H1 (cell line): ENCODE data around the gene AVPR2. TPM values are rescaled to one million over a fixed set of nuclear protein-coding genes. Genes with fewer than 3 reads are reported as not detected.

Experiments
- CTCF ChIA-PET: fragments of 300-600 bp; sonication (Branson Sonifier 250); formaldehyde crosslinking; loops from one replicate; lab custom pipeline; 2021; ENCODE audit not compliant: partially characterized antibody; lab: Charles Lee
- POLR2A ChIA-PET: fragments of 300-600 bp; sonication (Branson Sonifier 250); formaldehyde crosslinking; loops from one replicate; lab custom pipeline; 2021; ENCODE audit warnings: inconsistent platforms; ENCODE audit not compliant: partially characterized antibody; lab: Charles Lee
- DNase-seq, 2 experiments: peaks; one replicate each; pipeline versions ENCODE4 v3.0.0 to v3.0.0-alpha.2; 2010 to 2022; ENCODE audit warnings: low spot score in 2 of 2, low read depth in 1 of 2, mixed read lengths in 1 of 2
- FAIRE-seq: peaks from 2 replicates; lab custom pipeline; 2011; peaks lifted over from hg19 to GRCh38; lab: Jason Lieb, UNC
- H2AFZ ChIP-seq: 2 replicates; pipeline ENCODE4 v1.8.1; 2012; ENCODE audit warnings: low read length, inconsistent platforms
- H2AK5ac ChIP-seq: 2 replicates; pipeline ENCODE4 v1.6.1; 2013; ENCODE audit warnings: low read depth, low read length
- H2BK120ac ChIP-seq: replicated peaks from 2 replicates; pipeline ENCODE3; 2013; ENCODE audit warnings: low read depth, low read length, inconsistent platforms
- H2BK12ac ChIP-seq: 2 replicates; pipeline ENCODE4 v1.6.1; 2013; ENCODE audit warnings: low read depth, low read length
- H2BK15ac ChIP-seq: 2 replicates; pipeline ENCODE4 v1.6.1; 2013; ENCODE audit warnings: low read length
- H2BK20ac ChIP-seq: 2 replicates; pipeline ENCODE4 v1.6.1; 2013; ENCODE audit warnings: low read length
- H2BK5ac ChIP-seq: 2 replicates; pipeline ENCODE4 v1.6.1; 2013; ENCODE audit warnings: low read depth, low read length
- H3K14ac ChIP-seq: 2 replicates; pipeline ENCODE4 v1.6.1; 2013; ENCODE audit warnings: inconsistent platforms; ENCODE audit not compliant: insufficient read length
- H3K18ac ChIP-seq: 2 replicates; pipeline ENCODE4 v1.6.1; 2013; ENCODE audit warnings: low read length; ENCODE audit errors: extremely low read depth
- H3K23ac ChIP-seq: 2 replicates; pipeline ENCODE4 v1.6.1; 2013; ENCODE audit warnings: inconsistent platforms; ENCODE audit not compliant: insufficient read length
- H3K23me2 ChIP-seq: 2 replicates; pipeline ENCODE4 v1.6.1; 2013; ENCODE audit warnings: low read depth, low read length
- H3K27ac ChIP-seq: 2 replicates; pipeline ENCODE4 v1.6.1; 2011; ENCODE audit warnings: low read depth, low read length, inconsistent platforms
- H3K27me3 ChIP-seq, 4 experiments: replicated peaks in 1 of 4; 1 replicate in 1 of 4; 2 replicates in 3 of 4; pipeline versions ENCODE4 v1.6.1 to v1.8.1; 2011 to 2013; ENCODE audit warnings: low read length in 3 of 4, mild to moderate bottlenecking in 3 of 4, inconsistent platforms in 2 of 4, mixed read lengths in 2 of 4, moderate library complexity in 1 of 4; ENCODE audit not compliant: control insufficient read depth in 3 of 4, insufficient read depth in 3 of 4; ENCODE audit errors: extremely low read depth in 1 of 4
- H3K36me3 ChIP-seq, 4 experiments: 2 replicates each; pipeline versions ENCODE4 v1.6.1 to v1.8.1; 2011 to 2013; ENCODE audit warnings: mild to moderate bottlenecking in 4 of 4, low read length in 3 of 4, moderate library complexity in 2 of 4, control low read depth in 1 of 4, inconsistent platforms in 1 of 4; ENCODE audit not compliant: insufficient read depth in 4 of 4, control insufficient read depth in 2 of 4
- H3K4ac ChIP-seq: replicated peaks from 2 replicates; pipeline ENCODE3; 2013; ENCODE audit warnings: low read length, low read depth, mixed read lengths, inconsistent platforms; ENCODE audit not compliant: insufficient read length
- H3K4me1 ChIP-seq, 4 experiments: replicated peaks in 1 of 4; 1 replicate in 1 of 4; 2 replicates in 3 of 4; pipeline versions ENCODE4 v1.6.1 to v1.8.1; 2011 to 2013; ENCODE audit warnings: low read length in 3 of 4, inconsistent platforms in 2 of 4, mixed read lengths in 1 of 4; ENCODE audit not compliant: insufficient read depth in 4 of 4, control insufficient read depth in 3 of 4
- H3K4me2 ChIP-seq, 2 experiments: 2 replicates each; pipeline versions ENCODE4 v1.6.1 to v1.8.1; 2011 to 2013; ENCODE audit warnings: low read depth in 2 of 2, low read length in 2 of 2, control low read depth in 1 of 2, inconsistent platforms in 1 of 2, mild to moderate bottlenecking in 1 of 2; ENCODE audit not compliant: insufficient read depth in 1 of 2
- H3K4me3 ChIP-seq, 4 experiments: fragments of 200-600, 300-600 bp in 1 of 4; sonication (generic), shearing (Covaris generic), sonication (Bioruptor Twin) in 1 of 4; 2 replicates each; pipeline versions ENCODE4 v1.5.1 to v1.8.1; 2011 to 2016; ENCODE audit warnings: low read length in 4 of 4, low read depth in 3 of 4, control low read depth in 2 of 4, inconsistent platforms in 2 of 4, mild to moderate bottlenecking in 2 of 4, mixed read lengths in 1 of 4, moderate library complexity in 1 of 4; ENCODE audit not compliant: insufficient read depth in 2 of 4; ENCODE audit errors: extremely low read depth in 1 of 4
- H3K56ac ChIP-seq: replicated peaks from 2 replicates; pipeline ENCODE3; 2013; ENCODE audit warnings: low read depth, mild to moderate bottlenecking, mixed read lengths, low read length, inconsistent platforms; ENCODE audit not compliant: insufficient read length
- H3K79me1 ChIP-seq: 2 replicates; pipeline ENCODE4 v1.6.1; 2013; ENCODE audit warnings: low read depth, low read length, control low read depth
- H3K79me2 ChIP-seq, 2 experiments: 2 replicates each; pipeline versions ENCODE4 v1.6.1 to v1.8.1; 2012 to 2013; ENCODE audit warnings: low read length in 2 of 2, mild to moderate bottlenecking in 2 of 2, inconsistent platforms in 1 of 2; ENCODE audit not compliant: insufficient read depth in 2 of 2, control insufficient read depth in 1 of 2
- H3K9ac ChIP-seq, 4 experiments: replicated peaks in 1 of 4; 1 replicate in 1 of 4; 2 replicates in 3 of 4; pipeline versions ENCODE4 v1.6.1 to v1.8.1; 2011 to 2013; ENCODE audit warnings: low read depth in 3 of 4, low read length in 3 of 4, control low read depth in 2 of 4, mild to moderate bottlenecking in 2 of 4, moderate library complexity in 2 of 4, inconsistent platforms in 1 of 4; ENCODE audit errors: extremely low read depth in 1 of 4
- H3K9me3 ChIP-seq, 2 experiments: 2 replicates each; pipeline versions ENCODE4 v1.6.1 to v1.8.1; 2012 to 2013; ENCODE audit warnings: mild to moderate bottlenecking in 2 of 2, moderate library complexity in 2 of 2, control low read depth in 1 of 2, inconsistent platforms in 1 of 2, low read depth in 1 of 2, low read length in 1 of 2, mixed read lengths in 1 of 2; ENCODE audit not compliant: insufficient read depth in 2 of 2
- H4K20me1 ChIP-seq, 2 experiments: replicated peaks in 1 of 2; 2 replicates each; pipeline versions ENCODE3 to v1.8.1; 2011 to 2013; ENCODE audit warnings: inconsistent platforms in 2 of 2, low read length in 2 of 2, mild to moderate bottlenecking in 1 of 2; ENCODE audit not compliant: insufficient read depth in 2 of 2, control insufficient read depth in 1 of 2
- H4K5ac ChIP-seq: 2 replicates; pipeline ENCODE4 v1.6.1; 2013; ENCODE audit warnings: low read length, low read depth, mixed read lengths, inconsistent platforms; ENCODE audit not compliant: insufficient read length
- H4K8ac ChIP-seq: 2 replicates; pipeline ENCODE4 v1.8.0; 2013; ENCODE audit warnings: mild to moderate bottlenecking, moderate library complexity, low read length, inconsistent platforms; ENCODE audit not compliant: insufficient read depth; ENCODE audit errors: extremely low read depth
- H4K91ac ChIP-seq: replicated peaks from 2 replicates; pipeline ENCODE3; 2013; ENCODE audit warnings: low read length, mixed read lengths, inconsistent platforms; ENCODE audit not compliant: insufficient read length
- CBX8 ChIP-seq: fragments of 300-800, 300-1000 bp; sonication (generic); IDR thresholded peaks from 2 replicates; pipeline ENCODE4 v1.7.1; 2016; ENCODE audit warnings: low read depth, low read length, borderline replicate concordance
- GABPA ChIP-seq: IDR thresholded peaks from 2 replicates; pipeline ENCODE4 v1.6.1; 2011; ENCODE audit warnings: mild to moderate bottlenecking, low read length, moderate library complexity, borderline replicate concordance; ENCODE audit not compliant: insufficient read depth
- WGBS, 2 experiments: shearing (Covaris generic) in 1 of 2; methylation state at CpG; one replicate each; pipeline versions ENCODE4 v1.1.6 to v1.1.7; 2013 to 2015; ENCODE audit warnings: low lambda C conversion rate in 2 of 2, mixed read lengths in 2 of 2, inconsistent platforms in 1 of 2, low coverage in 1 of 2, missing lambda C conversion rate in 1 of 2; ENCODE audit not compliant: insufficient replicate concordance in 2 of 2, insufficient coverage in 1 of 2, insufficient read length in 1 of 2; ENCODE audit errors: extremely low coverage in 1 of 2, missing lambda C conversion rate in 1 of 2; 5-methylcytosine and 5-hydroxymethylcytosine counted together
- polyA plus RNA-seq, 7 experiments: library from polyadenylated mRNA; depleted of rRNA in 3 of 7; stranded (reverse) in 5 of 7; unstranded in 2 of 7; fragments of >200 nt in 5 of 7; fragments of 200-250 nt in 2 of 7; gene quantifications; 1 replicate in 5 of 7; 2 replicates in 1 of 7; 4 replicates in 1 of 7; pipeline versions ENCODE4 v1.2.1 to v1.2.3, GENCODE V29; 2011 to 2013; ENCODE audit warnings: missing spikeins in 2 of 7, mixed read lengths in 2 of 7
- total RNA-seq: library from RNA; stranded (reverse); fragmentation: NEBNext Ultra II Directional; extraction: Animal tissue kit (Norgen Biotek cat#: 25700); gene quantifications from 2 replicates; pipeline ENCODE4 v1.2.1, GENCODE V29; 2021

The AVPR2 gene
- total and polyA plus RNA-seq, 2 of the 8 experiments (the other 6 are each of a cell fraction or from before 2014, with no cell fraction given): 0.09 TPM; not detected in 1

GRCh38 chrX:153865685-153866084, 38.8 kb upstream of the AVPR2 start:
- H3K4me3 ChIP-seq: no peak overlapping the region

More at GRCh38 chrX:153865685-153866084, 38.8 kb upstream of the AVPR2 start:
- Histone ChIP-seq H3K27ac (no peak overlapping the region), H4K5ac (no peak overlapping the region), H4K91ac (no peak overlapping the region), H4K8ac (no peak overlapping the region), H3K9me3 (no peaks in the 10 kb centered on the region), H2AFZ (no peak overlapping the region), H3K23ac (no peak overlapping the region), H3K79me1 (no peaks in the 10 kb centered on the region), H2AK5ac (no peak overlapping the region), H3K56ac (no peak overlapping the region), H3K79me2 (no peaks in the 10 kb centered on the region), H3K18ac (no peak overlapping the region), H3K9ac (no peak overlapping the region), H2BK5ac (no peak overlapping the region), H3K4me1 (peaks cover 0 to 16% (median 0%) of the 10 kb centered on the region in 4 experiments; a peak in 3 of 7 replicates), H2BK12ac (no peak overlapping the region), H2BK120ac (no peak overlapping the region), H4K20me1 (no peaks in the 10 kb centered on the region), H3K27me3 (no peaks in the 10 kb centered on the region), H3K23me2 (no peaks in the 10 kb centered on the region), H3K4ac (no peak overlapping the region), H3K36me3 (peaks cover 0 to 22% (median under 1%) of the 10 kb centered on the region in 4 experiments; a peak in 1 of 8 replicates), H2BK20ac (no peak overlapping the region), H3K14ac (no peak overlapping the region), H3K4me2 (no peak overlapping the region), H2BK15ac (no peak overlapping the region)
- POLR2A ChIA-PET: no interaction called here
- TF ChIP-seq CBX8 (no peak), GABPA (no peak)
- CTCF ChIA-PET: interaction anchor here (1.2 kb wide), 1 partner anchor 15 kb away, joined by 4 read pairs; no protein-coding TSS in a partner anchor
- FAIRE-seq: no peak
- no peak for DNase-seq
- WGBS, 2 experiments: 93% methylated on average over 5 of the region's 9 CpGs; no CpG with 5 or more reads in 1 of the 2 experiments
